ENCODE measurements around the gene ZNF598. TPM values are rescaled to one million over a fixed set of nuclear protein-coding genes. Genes with fewer than 3 reads are reported as not detected.

Gene ZNF598
- total RNA-seq, 1 experiment from 2014 or later: 57.4 TPM

GRCh38 chr16:1997494-1998359, 11.9 kb downstream of the ZNF598 start:
- no peaks in the 10 kb centered on the region for H3K9me2 ChIP-seq (ENCODE audit: insufficient read depth)
- no peak overlapping the region for H3K4me3 ChIP-seq (replicated peaks in 1 of 2; ENCODE audit: low read depth in 1 of 2, low read length in 2 of 2)
- DNase-seq (ENCODE audit: low read depth, low spot score) (no peak), ATAC-seq (no peak)
- ChIA-PET RAD21 (ENCODE audit: low non-redundant PET in 1 of 2, low total read pairs in 2 of 2, uncharacterized antibody in 2 of 2, unreplicated experiment in 2 of 2) (no interaction called here), CTCF (interaction anchor here (0.6 kb wide), 1 partner anchor 143 kb away, joined by 3 read pairs; no protein-coding TSS in a partner anchor), POLR2A (interaction anchor here (1.8 kb wide), 1 partner anchor 10 kb away, joined by 3 read pairs; no protein-coding TSS in a partner anchor)
- no peaks in the 10 kb centered on the region for H3K27me3 ChIP-seq (ENCODE audit: insufficient read depth, low read length)
- intact Hi-C loops (cut with micrococcal nuclease): no loop called here
- no peak overlapping the region for H3K9ac ChIP-seq (ENCODE audit: low read length)
- BruUV-seq (replicated peaks): no TSS peak
- H3K79me2 ChIP-seq (ENCODE audit: insufficient read depth, low read length): peaks cover 17% of the 10 kb centered on the region; the same call in 1 of the 2 replicates
- H3K27ac ChIP-seq (ENCODE audit: low read depth, low read length): no peak overlapping the region
- no peaks in the 10 kb centered on the region for H3K9me3 ChIP-seq (ENCODE audit: control insufficient read depth in 1 of 2, insufficient read depth in 1 of 2, low read depth in 1 of 2, low read length in 2 of 2)
- H3K36me3 ChIP-seq (ENCODE audit: control insufficient read depth in 1 of 2, insufficient read depth in 2 of 2, low read length in 2 of 2): peaks cover 23 to 44% of the 10 kb centered on the region in 2 experiments; a peak in 3 of 4 replicates
- no peaks in the 10 kb centered on the region for H4K20me1 ChIP-seq (ENCODE audit: insufficient read depth)
- no peak overlapping the region for H2AFZ ChIP-seq (ENCODE audit: low read depth, low read length, poor library complexity, severe bottlenecking)
- H3K4me2 ChIP-seq (ENCODE audit: low read length): no peak overlapping the region
- H3K4me1 ChIP-seq (ENCODE audit: control insufficient read depth in 1 of 2, insufficient read depth in 2 of 2, low read length in 2 of 2): peaks cover 0 to 7% of the 10 kb centered on the region in 2 experiments; a peak in 2 of 4 replicates
- TF ChIP-seq SP1 (IDR thresholded peaks at IDR 0.05; ENCODE audit: low read depth): no peak
- no peak for TF ChIP-seq ZFX (IDR thresholded peaks at IDR 0.05)
- TF ChIP-seq ELF1 (IDR thresholded peaks at IDR 0.05; ENCODE audit: borderline replicate concordance, low read depth): no peak
- TF ChIP-seq SIN3A (IDR thresholded peaks at IDR 0.05; ENCODE audit: low read depth): no peak
- no peak for TF ChIP-seq YY1 (IDR thresholded peaks at IDR 0.05; ENCODE audit: extremely low read depth, insufficient replicate concordance, low read depth, low read length)
- TF ChIP-seq, protein P1, sequence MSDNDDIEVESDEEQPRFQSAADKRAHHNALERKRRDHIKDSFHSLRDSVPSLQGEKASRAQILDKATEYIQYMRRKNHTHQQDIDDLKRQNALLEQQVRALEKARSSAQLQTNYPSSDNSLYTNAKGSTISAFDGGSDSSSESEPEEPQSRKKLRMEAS (IDR thresholded peaks at IDR 0.05): no peak
- no peak for TF ChIP-seq FOSL1 (IDR thresholded peaks at IDR 0.05; ENCODE audit: low read depth)
- TF ChIP-seq, protein P2, sequence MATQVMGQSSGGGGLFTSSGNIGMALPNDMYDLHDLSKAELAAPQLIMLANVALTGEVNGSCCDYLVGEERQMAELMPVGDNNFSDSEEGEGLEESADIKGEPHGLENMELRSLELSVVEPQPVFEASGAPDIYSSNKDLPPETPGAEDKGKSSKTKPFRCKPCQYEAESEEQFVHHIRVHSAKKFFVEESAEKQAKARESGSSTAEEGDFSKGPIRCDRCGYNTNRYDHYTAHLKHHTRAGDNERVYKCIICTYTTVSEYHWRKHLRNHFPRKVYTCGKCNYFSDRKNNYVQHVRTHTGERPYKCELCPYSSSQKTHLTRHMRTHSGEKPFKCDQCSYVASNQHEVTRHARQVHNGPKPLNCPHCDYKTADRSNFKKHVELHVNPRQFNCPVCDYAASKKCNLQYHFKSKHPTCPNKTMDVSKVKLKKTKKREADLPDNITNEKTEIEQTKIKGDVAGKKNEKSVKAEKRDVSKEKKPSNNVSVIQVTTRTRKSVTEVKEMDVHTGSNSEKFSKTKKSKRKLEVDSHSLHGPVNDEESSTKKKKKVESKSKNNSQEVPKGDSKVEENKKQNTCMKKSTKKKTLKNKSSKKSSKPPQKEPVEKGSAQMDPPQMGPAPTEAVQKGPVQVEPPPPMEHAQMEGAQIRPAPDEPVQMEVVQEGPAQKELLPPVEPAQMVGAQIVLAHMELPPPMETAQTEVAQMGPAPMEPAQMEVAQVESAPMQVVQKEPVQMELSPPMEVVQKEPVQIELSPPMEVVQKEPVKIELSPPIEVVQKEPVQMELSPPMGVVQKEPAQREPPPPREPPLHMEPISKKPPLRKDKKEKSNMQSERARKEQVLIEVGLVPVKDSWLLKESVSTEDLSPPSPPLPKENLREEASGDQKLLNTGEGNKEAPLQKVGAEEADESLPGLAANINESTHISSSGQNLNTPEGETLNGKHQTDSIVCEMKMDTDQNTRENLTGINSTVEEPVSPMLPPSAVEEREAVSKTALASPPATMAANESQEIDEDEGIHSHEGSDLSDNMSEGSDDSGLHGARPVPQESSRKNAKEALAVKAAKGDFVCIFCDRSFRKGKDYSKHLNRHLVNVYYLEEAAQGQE (IDR thresholded peaks at IDR 0.05; ENCODE audit: low read depth): no peak
- TF ChIP-seq POLR2AphosphoS5 (IDR thresholded peaks at IDR 0.05; ENCODE audit: low read depth, low read length): no peak
- no peak for TF ChIP-seq RAD21 (IDR thresholded peaks at IDR 0.05; ENCODE audit: low read depth)
- TF ChIP-seq EZH2phosphoT487 (IDR thresholded peaks at IDR 0.05; ENCODE audit: borderline replicate concordance): no peak
- TF ChIP-seq POLR2A (IDR thresholded peaks at IDR 0.05; ENCODE audit: borderline replicate concordance, extremely low read depth, insufficient read depth, insufficient read length): no peak
- no peak for TF ChIP-seq SRF (IDR thresholded peaks at IDR 0.05; ENCODE audit: low read depth)
- TF ChIP-seq ATF3 (IDR thresholded peaks at IDR 0.05): no peak
- TF ChIP-seq JUND (IDR thresholded peaks at IDR 0.05): no peak
- no peak for TF ChIP-seq CEBPB (IDR thresholded peaks at IDR 0.05; ENCODE audit: low read depth)
- TF ChIP-seq CTCF (IDR thresholded peaks at IDR 0.05 in 2 of 3, conservative IDR thresholded peaks at IDR 0.05 in 1 of 3; ENCODE audit: borderline replicate concordance in 1 of 3, insufficient read depth in 1 of 3, low read depth in 2 of 3, low read length in 2 of 3): no peak
- TF ChIP-seq EZH2 (IDR thresholded peaks at IDR 0.05): no peak
- TF ChIP-seq ZNF274 (IDR thresholded peaks at IDR 0.05; ENCODE audit: low read depth, low read length): no peak
